HL-60 (cell line): ENCODE results near the gene COX7B2.

ENCODE experiments used
- DNase-seq, 2 experiments: peaks; one replicate each; pipeline ENCODE4 v3.0.0-alpha.2; 2010 to 2020; ENCODE audit warnings: low read depth in 1 of 2, low spot score in 1 of 2
- H3K27ac ChIP-seq: fragments of 250-450 bp; sonication (Bioruptor Pico); replicated peaks from 2 replicates; pipeline ENCODE4 v1.5.1; 2020; ENCODE audit warnings: mild to moderate bottlenecking, moderate library complexity
- H3K27me3 ChIP-seq: fragments of 250-450 bp; sonication (Bioruptor Pico); 2 replicates; pipeline ENCODE4 v1.5.1; 2021; ENCODE audit warnings: mild to moderate bottlenecking, moderate library complexity; ENCODE audit not compliant: insufficient read depth, poor library complexity, severe bottlenecking
- H3K4me3 ChIP-seq: replicated peaks from 2 replicates; pipeline ENCODE4 v1.5.1; 2011; ENCODE audit warnings: mild to moderate bottlenecking, control low read depth, low read length; ENCODE audit not compliant: insufficient read depth
- CTCF ChIP-seq: IDR thresholded peaks from one replicate; pipeline ENCODE4 v1.5.1; 2011; ENCODE audit warnings: low read length, control low read depth, inconsistent platforms; ENCODE audit not compliant: insufficient read depth
- GABPA ChIP-seq: IDR thresholded peaks from 2 replicates; pipeline ENCODE4 v1.6.1; 2012; ENCODE audit warnings: low read depth
- POLR2AphosphoS5 ChIP-seq: IDR thresholded peaks from 2 replicates; pipeline ENCODE4 v1.6.1; 2012; ENCODE audit warnings: low read depth
- REST ChIP-seq: IDR thresholded peaks from 2 replicates; pipeline ENCODE4 v1.6.1; 2012; ENCODE audit warnings: low read depth; ENCODE audit not compliant: insufficient replicate concordance
- SPI1 ChIP-seq: IDR thresholded peaks from 2 replicates; pipeline ENCODE4 v1.6.1; 2012; ENCODE audit warnings: low read depth, mild to moderate bottlenecking, borderline replicate concordance

The COX7B2 gene

GRCh38 chr4:46839128-46839527 lies 69.9 kb downstream of the COX7B2 start:
- no peak for TF ChIP-seq POLR2AphosphoS5
- TF ChIP-seq CTCF, result no peak
- no peak overlapping the region for H3K27ac ChIP-seq
- H3K27me3 ChIP-seq, result no peaks in the 10 kb centered on the region
- H3K4me3 ChIP-seq, result no peak overlapping the region
- DNase-seq, result no peak

GRCh38 chr4:46837639-46838038 lies 71.4 kb downstream of the COX7B2 start:
- DNase-seq, result no peak
- Histone ChIP-seq H3K4me3 (no peak overlapping the region), H3K27me3 (no peaks in the 10 kb centered on the region), H3K27ac (no peak overlapping the region)
- no peak for TF ChIP-seq SPI1
- TF ChIP-seq POLR2AphosphoS5, result no peak
- TF ChIP-seq GABPA, result no peak
- TF ChIP-seq CTCF, result no peak
- TF ChIP-seq REST, result no peak

GRCh38 chr4:46836584-46836983 lies 72.5 kb downstream of the COX7B2 start:
- no peak overlapping the region for H3K27ac ChIP-seq
- TF ChIP-seq GABPA (no peak), SPI1 (no peak), REST (no peak), POLR2AphosphoS5 (no peak), CTCF (no peak)
- DNase-seq, result no peak
- H3K4me3 ChIP-seq, result no peak overlapping the region
- no peaks in the 10 kb centered on the region for H3K27me3 ChIP-seq

- TF ChIP-seq POLR2AphosphoS5 (no peak), SPI1 (no peak), CTCF (no peak), REST (no peak), GABPA (no peak)
- no peak for DNase-seq
- Histone ChIP-seq H3K27ac (no peak overlapping the region), H3K27me3 (no peaks in the 10 kb centered on the region), H3K4me3 (no peak overlapping the region)
Measured at GRCh38 chr4:46830971-46831454, 78.0 kb downstream of the COX7B2 start.
